Measurements from ENCODE around the gene EEIG2.
"Not testable (repeated sequence)": the region's sequence is repeated elsewhere in the genome, so short reads cannot be mapped to it uniquely, and the experiment has no call there.

The EEIG2 gene

GRCh38 chr1:108534759-108535158 is 25.1 kb upstream of the EEIG2 start:
- TF ChIP-seq, protein P1, sequence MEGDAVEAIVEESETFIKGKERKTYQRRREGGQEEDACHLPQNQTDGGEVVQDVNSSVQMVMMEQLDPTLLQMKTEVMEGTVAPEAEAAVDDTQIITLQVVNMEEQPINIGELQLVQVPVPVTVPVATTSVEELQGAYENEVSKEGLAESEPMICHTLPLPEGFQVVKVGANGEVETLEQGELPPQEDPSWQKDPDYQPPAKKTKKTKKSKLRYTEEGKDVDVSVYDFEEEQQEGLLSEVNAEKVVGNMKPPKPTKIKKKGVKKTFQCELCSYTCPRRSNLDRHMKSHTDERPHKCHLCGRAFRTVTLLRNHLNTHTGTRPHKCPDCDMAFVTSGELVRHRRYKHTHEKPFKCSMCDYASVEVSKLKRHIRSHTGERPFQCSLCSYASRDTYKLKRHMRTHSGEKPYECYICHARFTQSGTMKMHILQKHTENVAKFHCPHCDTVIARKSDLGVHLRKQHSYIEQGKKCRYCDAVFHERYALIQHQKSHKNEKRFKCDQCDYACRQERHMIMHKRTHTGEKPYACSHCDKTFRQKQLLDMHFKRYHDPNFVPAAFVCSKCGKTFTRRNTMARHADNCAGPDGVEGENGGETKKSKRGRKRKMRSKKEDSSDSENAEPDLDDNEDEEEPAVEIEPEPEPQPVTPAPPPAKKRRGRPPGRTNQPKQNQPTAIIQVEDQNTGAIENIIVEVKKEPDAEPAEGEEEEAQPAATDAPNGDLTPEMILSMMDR (IDR thresholded peaks at IDR 0.05; ENCODE audit: control insufficient read depth, extremely low read depth, insufficient read depth): no peak
- DNase-seq (ENCODE audit: low read depth): no peak
- H3K4me3 ChIP-seq (ENCODE audit: low read depth, low read length): no peak overlapping the region

DNA sequence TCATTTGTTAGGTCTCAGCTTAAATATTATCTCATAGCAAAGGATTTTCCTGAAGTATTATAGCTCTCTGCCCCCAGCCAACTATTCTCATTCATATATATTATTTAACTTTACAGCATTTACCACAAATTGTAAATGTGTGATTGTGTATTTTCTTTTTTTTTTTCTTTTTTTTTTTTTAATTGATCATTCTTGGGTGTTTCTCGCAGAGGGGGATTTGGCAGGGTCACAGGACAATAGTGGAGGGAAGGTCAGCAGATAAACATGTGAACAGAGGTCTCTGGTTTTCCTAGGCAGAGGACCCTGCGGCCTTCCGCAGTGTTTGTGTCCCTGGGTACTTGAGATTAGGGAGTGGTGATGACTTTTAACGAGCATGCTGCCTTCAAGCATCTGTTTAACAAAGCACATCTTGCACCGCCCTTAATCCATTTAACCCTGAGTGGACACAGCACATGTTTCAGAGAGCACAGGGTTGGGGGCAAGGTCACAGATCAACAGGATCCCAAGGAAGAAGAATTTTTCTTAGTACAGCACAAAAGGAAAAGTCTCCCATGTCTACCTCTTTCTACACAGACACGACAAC is 24.5 kb upstream of the EEIG2 start:
- H3K4me3 ChIP-seq (ENCODE audit: low read depth, low read length); DNase-seq (ENCODE audit: low read depth): not testable (repeated sequence)

- DNase-seq (ENCODE audit: low read depth); H3K4me3 ChIP-seq (ENCODE audit: low read depth, low read length): not testable (repeated sequence)
Observed at GRCh38 chr1:108536021-108536420, 23.9 kb upstream of the EEIG2 start.

DNA sequence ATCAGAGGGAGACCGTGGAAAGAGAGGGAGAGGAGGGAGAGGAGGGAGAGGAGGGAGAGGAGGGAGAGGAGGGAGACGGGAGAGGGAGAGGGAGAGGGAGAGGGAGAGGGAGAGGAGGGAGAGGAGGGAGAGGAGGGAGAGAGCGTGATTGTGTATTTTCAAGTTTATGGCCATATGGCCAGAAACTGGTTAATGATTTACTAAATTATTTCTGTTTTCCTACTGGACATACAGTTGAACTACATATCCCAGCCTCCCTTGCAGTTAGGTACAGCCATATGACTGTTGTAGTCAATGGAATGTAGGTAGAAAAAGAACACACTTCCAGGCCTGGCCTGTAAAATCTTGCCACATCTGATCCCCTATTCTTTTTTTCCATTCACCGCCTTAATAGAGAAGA is 23.1 kb upstream of the EEIG2 start:
- H3K4me3 ChIP-seq (ENCODE audit: low read depth, low read length); DNase-seq (ENCODE audit: low read depth): not testable (repeated sequence)

DNA sequence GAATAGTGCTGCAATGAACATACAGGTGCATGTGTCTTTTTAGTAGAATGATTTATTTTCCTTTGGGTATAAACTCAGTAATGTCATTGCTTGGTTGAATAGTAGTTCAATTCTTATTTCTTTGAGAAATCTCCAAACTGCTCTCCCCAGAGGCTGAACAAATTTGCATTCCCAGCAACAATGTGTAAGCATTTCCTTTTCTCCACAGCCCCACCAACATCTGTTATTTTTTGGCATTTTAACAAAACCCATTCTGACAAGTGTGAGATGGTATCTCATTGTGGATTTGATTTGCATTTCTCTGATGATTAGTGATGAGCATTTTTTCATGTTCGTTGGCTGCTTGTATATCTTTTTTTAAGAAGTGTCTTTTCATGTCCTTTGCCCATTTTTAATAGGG is 21.9 kb upstream of the EEIG2 start:
- TF ChIP-seq, protein P1 (IDR thresholded peaks at IDR 0.05; ENCODE audit: control insufficient read depth, extremely low read depth, insufficient read depth): no peak
- H3K4me3 ChIP-seq (ENCODE audit: low read depth, low read length): no peak overlapping the region
- DNase-seq (ENCODE audit: low read depth): no peak

DNA sequence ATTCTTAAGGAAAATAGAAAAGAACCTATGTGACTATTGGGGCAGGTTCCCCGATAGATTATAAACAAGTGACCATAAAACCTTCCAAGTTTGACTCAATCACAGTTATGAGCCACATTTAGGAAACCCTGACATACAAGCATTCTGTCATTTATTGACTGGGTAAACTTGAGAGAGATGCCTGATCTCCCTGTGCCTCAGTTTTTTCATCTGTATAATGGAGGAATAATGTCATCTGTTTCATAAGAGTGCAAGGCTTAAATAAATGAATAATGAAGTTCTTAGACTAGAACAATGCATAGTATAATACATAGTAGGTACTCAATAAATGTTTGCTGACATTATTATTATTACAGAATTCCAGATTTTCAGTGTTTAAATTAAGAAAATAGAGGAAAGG is 18.9 kb upstream of the EEIG2 start:
- DNase-seq (ENCODE audit: low read depth): no peak
- H3K4me3 ChIP-seq (ENCODE audit: low read depth, low read length): no peak overlapping the region
- TF ChIP-seq, protein P1 (IDR thresholded peaks at IDR 0.05; ENCODE audit: control insufficient read depth, extremely low read depth, insufficient read depth): no peak

- H3K4me3 ChIP-seq (ENCODE audit: low read depth, low read length): no peak overlapping the region
- DNase-seq (ENCODE audit: low read depth): no peak
- TF ChIP-seq, protein P1 (IDR thresholded peaks at IDR 0.05; ENCODE audit: control insufficient read depth, extremely low read depth, insufficient read depth): no peak
Observed at GRCh38 chr1:108541861-108542260, 18.0 kb upstream of the EEIG2 start.

DNA sequence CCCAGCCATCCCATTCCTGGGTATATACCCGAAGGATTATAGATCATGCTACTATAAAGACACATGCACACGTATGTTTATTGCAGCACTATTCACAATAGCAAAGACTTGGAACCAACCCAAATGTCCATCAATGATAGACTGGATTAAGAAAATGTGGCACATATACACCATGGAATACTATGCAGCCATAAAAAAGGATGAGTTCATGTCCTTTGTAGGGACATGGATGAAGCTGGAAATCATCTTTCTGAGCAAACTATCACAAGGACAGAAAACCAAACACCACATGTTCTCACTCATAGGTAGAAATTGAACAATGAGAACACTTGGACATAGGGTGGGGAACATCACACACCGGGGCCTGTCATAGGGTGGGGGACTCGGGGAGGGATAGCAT is 12.4 kb upstream of the EEIG2 start:
- H3K4me3 ChIP-seq (ENCODE audit: low read depth, low read length): not testable (repeated sequence)

DNA sequence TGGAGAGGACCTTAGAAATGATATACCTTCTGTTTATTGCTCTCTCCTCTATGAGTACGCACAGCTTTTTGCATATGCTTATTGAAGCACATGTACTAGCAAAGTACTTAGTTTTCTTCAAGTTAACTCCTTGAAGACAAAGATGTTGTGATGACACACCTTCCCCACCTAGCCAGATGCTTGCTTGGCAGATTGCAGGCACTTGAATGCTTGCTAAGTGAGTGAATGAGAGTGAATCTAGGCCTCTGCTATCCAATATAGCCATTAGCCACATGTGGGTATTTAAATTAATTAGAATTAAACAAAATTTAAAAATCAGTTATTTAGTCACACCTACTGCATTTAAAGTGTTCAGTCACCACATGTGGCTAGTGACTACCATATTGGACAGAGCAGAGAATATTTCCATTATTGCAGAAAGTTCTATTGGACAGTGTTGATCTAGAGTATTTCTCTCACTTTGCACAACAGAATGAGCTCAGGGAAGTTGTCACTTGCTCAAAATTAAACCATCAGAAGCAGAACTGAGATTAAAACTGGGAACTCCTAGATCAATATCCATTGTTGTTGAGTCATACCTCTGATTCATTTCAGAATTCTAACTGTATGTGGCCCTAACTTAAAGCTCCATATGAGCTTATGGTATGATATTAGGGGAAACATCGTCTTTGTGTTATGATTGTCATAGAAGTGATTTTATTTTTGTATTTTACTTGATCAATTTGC is 8.6 kb upstream of the EEIG2 start:
- TF ChIP-seq, protein P1 (IDR thresholded peaks at IDR 0.05; ENCODE audit: control insufficient read depth, extremely low read depth, insufficient read depth): no peak
- H3K4me3 ChIP-seq (ENCODE audit: low read depth, low read length): no peak overlapping the region
- no peak for DNase-seq (ENCODE audit: low read depth)

More for the DNA sequence above, 12.4 kb upstream of the EEIG2 start:
- not testable (repeated sequence) for DNase-seq (ENCODE audit: low read depth)
